Aorta (tissue), 5 donors: Measurements from ENCODE around the gene PTPRM. TPM values are rescaled to one million over a fixed set of nuclear protein-coding genes. Genes with fewer than 3 reads are reported as not detected.

Source experiments
- ATAC-seq: fragments of 200-7000 bp; cut with Tn5 transposase; one replicate; pipeline ENCODE4 v1.9.1; 2022; ENCODE audit warnings: moderate library complexity; ENCODE audit not compliant: low FRiP score
- DNase-seq, 2 donors: peaks; one replicate each; pipeline ENCODE4 v3.0.0-alpha.2; 2020
- H3K27ac ChIP-seq, 2 donors: one replicate each; pipeline ENCODE4 v1.5.1; 2013; ENCODE audit warnings: low read length in 2 of 2, mild to moderate bottlenecking in 2 of 2, moderate library complexity in 2 of 2, control low read depth in 1 of 2, inconsistent platforms in 1 of 2, low read depth in 1 of 2
- H3K27me3 ChIP-seq, 2 donors: one replicate each; pipeline ENCODE4 v1.6.1; 2013; ENCODE audit warnings: control low read depth in 1 of 2, low read length in 1 of 2, mild to moderate bottlenecking in 1 of 2, moderate library complexity in 1 of 2; ENCODE audit not compliant: insufficient read depth in 2 of 2, control insufficient read depth in 1 of 2
- H3K36me3 ChIP-seq, 2 donors: one replicate each; pipeline ENCODE4 v1.6.1; 2013; ENCODE audit warnings: control low read depth in 1 of 2, low read length in 1 of 2, mild to moderate bottlenecking in 1 of 2; ENCODE audit not compliant: insufficient read depth in 2 of 2, control insufficient read depth in 1 of 2
- H3K4me1 ChIP-seq, 2 donors: one replicate each; pipeline ENCODE4 v1.6.1; 2013; ENCODE audit warnings: low read length in 2 of 2, control low read depth in 1 of 2, mild to moderate bottlenecking in 1 of 2, moderate library complexity in 1 of 2; ENCODE audit not compliant: insufficient read depth in 2 of 2, control insufficient read depth in 1 of 2
- H3K4me3 ChIP-seq, 2 donors: one replicate each; pipeline ENCODE4 v1.5.1; 2013; ENCODE audit warnings: low read length in 2 of 2, control low read depth in 1 of 2, mild to moderate bottlenecking in 1 of 2
- H3K9me3 ChIP-seq: one replicate; pipeline ENCODE4 v1.6.1; 2013; ENCODE audit warnings: mild to moderate bottlenecking, low read length; ENCODE audit not compliant: control insufficient read depth
- WGBS, 2 donors: extraction: QIAGEN DNeasy Blood & Tissue Kit; methylation state at CpG; one replicate each; pipeline ENCODE4 v1.1.7; 2013; 5-methylcytosine and 5-hydroxymethylcytosine counted together
- intact Hi-C, 2 donors: fragments of 100-400 bp; cut with DNase I; formaldehyde crosslinking; loops; one replicate each; pipeline versions ENCODE4 v1.14.2 to v1.15.0; 2022
- polyA plus RNA-seq, 2 donors: library from polyadenylated mRNA; stranded (reverse); fragments of 200-250 nt; gene quantifications; one replicate each; pipeline ENCODE4 v1.2.3, GENCODE V29; 2013
- total RNA-seq, 2 donors: library from RNA; stranded (reverse); fragmentation: NEBNext Ultra II Directional; extraction: Animal tissue kit (Norgen Biotek cat#: 25700); gene quantifications; one replicate each; pipeline ENCODE4 v1.2.1, GENCODE V29; 2021
- donor health status: healthy with polysubstance abuse.
- donor health status: Bipolar disorder and iron deficiency.
- donor health status: DM: no; HTN: no; CAD: no.
- donor health status: DM: no; HTN: no; CAD: no.
- donor health status: DM: yes; HTN: yes; CAD: no.

The PTPRM gene
- total and polyA plus RNA-seq, 4 donors, result 10.6 to 98.9 (median 65.6) TPM

- Histone ChIP-seq H3K27ac (no peak overlapping the region), H3K36me3 (no peaks in the 10 kb centered on the region), H3K27me3 (no peaks in the 10 kb centered on the region), H3K4me1 (no peaks in the 10 kb centered on the region), H3K4me3 (no peak overlapping the region), H3K9me3 (no peaks in the 10 kb centered on the region)
- DNase-seq (no peak), ATAC-seq (no peak)
- 95 to 96% methylated on average over 7 of the region's 7 CpGs for WGBS, 2 donors
- intact Hi-C loops, result no loop called here
These were observed 621.1 kb downstream of the PTPRM start for GRCh38 chr18:8188184-8188583.

- WGBS, 2 donors, result 93 to 96% methylated on average over 3 of the region's 3 CpGs
- peaks cover 0 to 3% of the 10 kb centered on the region in 2 donors for H3K4me1 ChIP-seq
- no peaks in the 10 kb centered on the region for H3K9me3 ChIP-seq
- DNase-seq (no peak), ATAC-seq (no peak)
- intact Hi-C loops, result no loop called here
- H3K36me3 ChIP-seq, result no peaks in the 10 kb centered on the region
- H3K4me3 ChIP-seq, result no peak overlapping the region
- H3K27ac ChIP-seq, result no peak overlapping the region
- no peaks in the 10 kb centered on the region for H3K27me3 ChIP-seq
These were observed 623.9 kb downstream of the PTPRM start for GRCh38 chr18:8190980-8191379.

GRCh38 chr18:8194431-8194830, 627.3 kb downstream of the PTPRM start:
- Histone ChIP-seq H3K27ac (no peak overlapping the region), H3K36me3 (no peaks in the 10 kb centered on the region), H3K9me3 (no peaks in the 10 kb centered on the region), H3K4me3 (no peak overlapping the region), H3K4me1 (peaks cover 0 to 3% of the 10 kb centered on the region in 2 donors), H3K27me3 (no peaks in the 10 kb centered on the region)
- no peak for ATAC-seq
- intact Hi-C loops, result no loop called here
- DNase-seq, result no peak
- WGBS, 2 donors, result 96 to 97% methylated on average over 6 of the region's 6 CpGs

GRCh38 chr18:8196238-8196637, 629.1 kb downstream of the PTPRM start:
- H3K27me3 ChIP-seq, result no peaks in the 10 kb centered on the region
- H3K4me1 ChIP-seq, result peaks cover 0 to 3% of the 10 kb centered on the region in 2 donors
- WGBS, 2 donors, result 14 to 24% methylated on average over 4 of the region's 4 CpGs
- intact Hi-C loops, result no loop called here
- H3K27ac ChIP-seq, result no peak overlapping the region
- ATAC-seq, result no peak
- H3K36me3 ChIP-seq, result no peaks in the 10 kb centered on the region
- H3K9me3 ChIP-seq, result no peaks in the 10 kb centered on the region
- no peak overlapping the region for H3K4me3 ChIP-seq
- DNase-seq, result no peak

GRCh38 chr18:8197499-8197898, 630.4 kb downstream of the PTPRM start:
- H3K4me1 ChIP-seq, result peaks cover 0 to 3% of the 10 kb centered on the region in 2 donors
- ATAC-seq (no peak), DNase-seq (no peak)
- H3K27ac ChIP-seq, result no peak overlapping the region
- intact Hi-C loops, result no loop called here
- WGBS, 2 donors, result 96 to 97% methylated on average over 5 of the region's 5 CpGs
- H3K27me3 ChIP-seq, result no peaks in the 10 kb centered on the region
- no peak overlapping the region for H3K4me3 ChIP-seq
- H3K9me3 ChIP-seq, result no peaks in the 10 kb centered on the region
- H3K36me3 ChIP-seq, result no peaks in the 10 kb centered on the region

- Histone ChIP-seq H3K4me1 (no peaks in the 10 kb centered on the region), H3K27ac (no peak overlapping the region), H3K4me3 (no peak overlapping the region), H3K9me3 (no peaks in the 10 kb centered on the region), H3K36me3 (no peaks in the 10 kb centered on the region), H3K27me3 (no peaks in the 10 kb centered on the region)
- intact Hi-C loops, result no loop called here
- ATAC-seq (no peak), DNase-seq (no peak)
- WGBS, 2 donors, result 95 to 96% methylated on average over 5 of the region's 5 CpGs
These were observed 640.9 kb downstream of the PTPRM start for GRCh38 chr18:8207996-8208395.

GRCh38 chr18:8208716-8209115, 641.6 kb downstream of the PTPRM start:
- Histone ChIP-seq H3K27ac (no peak overlapping the region), H3K9me3 (no peaks in the 10 kb centered on the region), H3K36me3 (no peaks in the 10 kb centered on the region), H3K27me3 (no peaks in the 10 kb centered on the region), H3K4me1 (no peaks in the 10 kb centered on the region), H3K4me3 (no peak overlapping the region)
- 60 to 75% methylated on average over 6 of the region's 6 CpGs for WGBS, 2 donors
- intact Hi-C loops, result no loop called here
- DNase-seq, result no peak
- no peak for ATAC-seq

GRCh38 chr18:8212896-8213780, 646.0 kb downstream of the PTPRM start:
- Histone ChIP-seq H3K27ac (no peak overlapping the region), H3K9me3 (no peaks in the 10 kb centered on the region), H3K36me3 (no peaks in the 10 kb centered on the region), H3K27me3 (no peaks in the 10 kb centered on the region), H3K4me3 (no peak overlapping the region), H3K4me1 (no peaks in the 10 kb centered on the region)
- DNase-seq (no peak), ATAC-seq (no peak)
- WGBS, 2 donors, result 30 to 43% methylated on average over 8 of the region's 8 CpGs
- intact Hi-C loops, result no loop called here

GRCh38 chr18:8215741-8216140, 648.6 kb downstream of the PTPRM start:
- Histone ChIP-seq H3K27ac (no peak overlapping the region), H3K4me3 (no peak overlapping the region), H3K36me3 (no peaks in the 10 kb centered on the region), H3K9me3 (no peaks in the 10 kb centered on the region), H3K27me3 (no peaks in the 10 kb centered on the region), H3K4me1 (peaks cover 0 to 3% of the 10 kb centered on the region in 2 donors)
- ATAC-seq (no peak), DNase-seq (no peak)
- 95 to 96% methylated on average over 2 of the region's 2 CpGs for WGBS, 2 donors
- intact Hi-C loops, result no loop called here
